Mesendoderm (in vitro differentiated cells): ENCODE data around the gene CCNI2. TPM values are rescaled to one million over a fixed set of nuclear protein-coding genes. Genes with fewer than 3 reads are reported as not detected.

Experiments used
- DNase-seq: peaks from one replicate; pipeline ENCODE4 v3.0.0; 2013
- H2AK5ac ChIP-seq: 2 replicates; pipeline ENCODE4 v1.6.1; 2013; ENCODE audit warnings: low read length, inconsistent platforms
- H2BK120ac ChIP-seq: 2 replicates; pipeline ENCODE4 v1.6.1; 2013; ENCODE audit warnings: low read depth, mild to moderate bottlenecking, low read length, moderate library complexity, mixed read lengths
- H2BK15ac ChIP-seq: replicated peaks from 2 replicates; pipeline ENCODE4 v1.6.1; 2013; ENCODE audit warnings: low read depth, mild to moderate bottlenecking, moderate library complexity
- H2BK5ac ChIP-seq: 2 replicates; pipeline ENCODE4 v1.6.1; 2013; ENCODE audit warnings: low read length, inconsistent platforms
- H3K18ac ChIP-seq: 2 replicates; pipeline ENCODE4 v1.6.1; 2013; ENCODE audit warnings: mild to moderate bottlenecking, low read length, mixed read lengths
- H3K23ac ChIP-seq: one replicate; pipeline ENCODE4 v1.6.1; 2013; ENCODE audit warnings: low read length
- H3K27ac ChIP-seq: 2 replicates; pipeline ENCODE4 v1.5.1; 2013; ENCODE audit warnings: low read depth, mild to moderate bottlenecking, inconsistent platforms, low read length, moderate library complexity
- H3K27me3 ChIP-seq: 2 replicates; pipeline ENCODE4 v1.6.1; 2013; ENCODE audit warnings: low read length, control low read depth, mild to moderate bottlenecking, inconsistent platforms; ENCODE audit not compliant: insufficient read depth, poor library complexity
- H3K36me3 ChIP-seq: 2 replicates; pipeline ENCODE4 v1.6.1; 2013; ENCODE audit warnings: low read length, inconsistent platforms; ENCODE audit not compliant: control insufficient read depth, insufficient read depth
- H3K4ac ChIP-seq: one replicate; pipeline ENCODE4 v1.6.1; 2013; ENCODE audit warnings: low read depth, mild to moderate bottlenecking, low read length, moderate library complexity
- H3K4me1 ChIP-seq: 2 replicates; pipeline ENCODE4 v1.6.1; 2013; ENCODE audit warnings: low read depth, low read length, inconsistent platforms; ENCODE audit not compliant: control insufficient read depth
- H3K4me2 ChIP-seq: 2 replicates; pipeline ENCODE4 v1.6.1; 2013; ENCODE audit warnings: low read length
- H3K4me3 ChIP-seq: 2 replicates; pipeline ENCODE4 v1.5.1; 2013; ENCODE audit warnings: mild to moderate bottlenecking, low read length
- H3K56ac ChIP-seq: one replicate; pipeline ENCODE4 v1.6.1; 2013; ENCODE audit warnings: low read length
- H3K79me1 ChIP-seq: 2 replicates; pipeline ENCODE4 v1.6.1; 2013; ENCODE audit warnings: low read length, inconsistent platforms
- H3K79me2 ChIP-seq: 2 replicates; pipeline ENCODE4 v1.6.1; 2013; ENCODE audit warnings: mild to moderate bottlenecking, low read length; ENCODE audit not compliant: control insufficient read depth, insufficient read depth
- H3K9ac ChIP-seq: 2 replicates; pipeline ENCODE4 v1.6.1; 2013; ENCODE audit warnings: low read length, inconsistent platforms
- H4K5ac ChIP-seq: one replicate; pipeline ENCODE4 v1.6.1; 2013; ENCODE audit warnings: low read length
- H4K8ac ChIP-seq: one replicate; pipeline ENCODE4 v1.6.1; 2013; ENCODE audit warnings: low read depth, mild to moderate bottlenecking, control low read depth, low read length, moderate library complexity
- WGBS: extraction: QIAGEN DNeasy Blood & Tissue Kit; methylation state at CpG from one replicate; pipeline ENCODE4 v1.1.7; 2013; ENCODE audit warnings: low lambda C conversion rate, missing lambda C conversion rate; ENCODE audit not compliant: insufficient coverage; ENCODE audit errors: extremely low coverage; 5-methylcytosine and 5-hydroxymethylcytosine counted together
- polyA plus RNA-seq, 2 experiments: library from polyadenylated mRNA; stranded (reverse); fragments of 200-250 nt; gene quantifications; one replicate each; pipeline ENCODE4 v1.2.3, GENCODE V29; 2013

Gene CCNI2
- polyA plus RNA-seq (2013, experiment 1 of 2) = 0.34 TPM
- polyA plus RNA-seq (2013, experiment 2 of 2) = 0.45 TPM

- no peak within 1 kb of the TSS for H3K23ac ChIP-seq
- H3K27ac ChIP-seq = no peak within 1 kb of the TSS
- no peaks in the 10 kb centered on the region for H3K79me1 ChIP-seq
- peak; percentile 90 for DNase-seq
- peak within 1 kb of the TSS; percentile 73 for H3K56ac ChIP-seq
- no peaks in the 10 kb centered on the region for H3K36me3 ChIP-seq
- peak within 1 kb of the TSS; percentile 25 for H3K4me2 ChIP-seq
- no peak within 1 kb of the TSS for H3K18ac ChIP-seq
- H2BK5ac ChIP-seq = no peak within 1 kb of the TSS
- H3K4me3 ChIP-seq = no peak within 1 kb of the TSS
- H3K79me2 ChIP-seq = no peaks in the 10 kb centered on the region
- no peak within 1 kb of the TSS for H4K5ac ChIP-seq
- H2BK15ac ChIP-seq = no peak within 1 kb of the TSS
- H2AK5ac ChIP-seq = no peak within 1 kb of the TSS
- H3K4me1 ChIP-seq = no peaks in the 10 kb centered on the region
- WGBS = no CpG with 5 or more reads among the region's 59 CpGs
- H2BK120ac ChIP-seq = no peak within 1 kb of the TSS
- no peak within 1 kb of the TSS for H4K8ac ChIP-seq
- H3K27me3 ChIP-seq = peaks cover 21% of the 10 kb centered on the region
- H3K9ac ChIP-seq = no peak within 1 kb of the TSS
- no peak within 1 kb of the TSS for H3K4ac ChIP-seq
These were observed at the start of gene CCNI2 for GRCh38 chr5:132746954-132747615. TSS of gene CCNI2 (plus strand) at chr5:132747426. CDS start at chr5:132747496, 70 bp downstream.

- Histone ChIP-seq H2AK5ac (no peak overlapping the region), H4K5ac (no peak overlapping the region), H2BK5ac (no peak overlapping the region), H3K79me1 (no peaks in the 10 kb centered on the region), H3K4me3 (no peak overlapping the region), H3K27ac (no peak overlapping the region), H2BK120ac (no peak overlapping the region), H3K4me1 (no peaks in the 10 kb centered on the region), H3K27me3 (no peaks in the 10 kb centered on the region), H3K36me3 (no peaks in the 10 kb centered on the region), H3K4me2 (no peak overlapping the region), H3K23ac (no peak overlapping the region), H4K8ac (no peak overlapping the region), H2BK15ac (no peak overlapping the region), H3K56ac (no peak overlapping the region), H3K9ac (no peak overlapping the region), H3K4ac (no peak overlapping the region), H3K79me2 (no peaks in the 10 kb centered on the region), H3K18ac (no peak overlapping the region)
- no peak for DNase-seq
- WGBS = no CpG with 5 or more reads among the region's 1 CpG
These were observed 42.4 kb upstream of the CCNI2 start for GRCh38 chr5:132704875-132705274.

GRCh38 chr5:132708645-132709044, 38.6 kb upstream of the CCNI2 start:
- no peak overlapping the region for H4K5ac ChIP-seq
- no peak overlapping the region for H2BK120ac ChIP-seq
- H3K4me2 ChIP-seq = no peak overlapping the region
- no peaks in the 10 kb centered on the region for H3K4me1 ChIP-seq
- H3K56ac ChIP-seq = no peak overlapping the region
- H2AK5ac ChIP-seq = no peak overlapping the region
- no peak overlapping the region for H3K4ac ChIP-seq
- no peak overlapping the region for H4K8ac ChIP-seq
- no peaks in the 10 kb centered on the region for H3K27me3 ChIP-seq
- H3K23ac ChIP-seq = no peak overlapping the region
- H3K18ac ChIP-seq = no peak overlapping the region
- no peaks in the 10 kb centered on the region for H3K36me3 ChIP-seq
- H3K79me1 ChIP-seq = no peaks in the 10 kb centered on the region
- H3K27ac ChIP-seq = no peak overlapping the region
- no peaks in the 10 kb centered on the region for H3K79me2 ChIP-seq
- H3K4me3 ChIP-seq = no peak overlapping the region
- no peak overlapping the region for H2BK5ac ChIP-seq
- no peak overlapping the region for H3K9ac ChIP-seq
- no peak for DNase-seq
- H2BK15ac ChIP-seq = no peak overlapping the region

GRCh38 chr5:132714456-132715307, 32.5 kb upstream of the CCNI2 start:
- Histone ChIP-seq H2BK15ac (no peak overlapping the region), H2BK120ac (no peak overlapping the region), H3K9ac (no peak overlapping the region), H3K18ac (no peak overlapping the region), H3K4ac (no peak overlapping the region), H3K27me3 (no peaks in the 10 kb centered on the region), H4K5ac (no peak overlapping the region), H3K36me3 (no peaks in the 10 kb centered on the region), H3K4me2 (no peak overlapping the region), H3K56ac (no peak overlapping the region), H4K8ac (no peak overlapping the region), H3K79me1 (no peaks in the 10 kb centered on the region), H3K79me2 (no peaks in the 10 kb centered on the region), H3K23ac (no peak overlapping the region), H3K4me3 (no peak overlapping the region), H2AK5ac (no peak overlapping the region), H3K27ac (no peak overlapping the region), H3K4me1 (no peaks in the 10 kb centered on the region), H2BK5ac (no peak overlapping the region)
- 100% methylated on average over 1 of the region's 11 CpGs for WGBS
- peak; percentile 12 for DNase-seq

GRCh38 chr5:132718544-132719312, 28.5 kb upstream of the CCNI2 start:
- H2AK5ac ChIP-seq = no peak overlapping the region
- no peaks in the 10 kb centered on the region for H3K4me1 ChIP-seq
- H3K79me2 ChIP-seq = no peaks in the 10 kb centered on the region
- no peak overlapping the region for H3K4me3 ChIP-seq
- H3K27ac ChIP-seq = no peak overlapping the region
- H3K18ac ChIP-seq = no peak overlapping the region
- no peak overlapping the region for H3K9ac ChIP-seq
- no CpG with 5 or more reads among the region's 5 CpGs for whole genome bisulfite sequencing
- no peaks in the 10 kb centered on the region for H3K36me3 ChIP-seq
- no peaks in the 10 kb centered on the region for H3K27me3 ChIP-seq
- no peak overlapping the region for H3K23ac ChIP-seq
- DNase-seq = no peak
- no peak overlapping the region for H4K8ac ChIP-seq
- no peak overlapping the region for H3K56ac ChIP-seq
- no peak overlapping the region for H3K4me2 ChIP-seq
- H4K5ac ChIP-seq = no peak overlapping the region
- H2BK120ac ChIP-seq = no peak overlapping the region
- no peak overlapping the region for H2BK15ac ChIP-seq
- no peaks in the 10 kb centered on the region for H3K79me1 ChIP-seq
- no peak overlapping the region for H2BK5ac ChIP-seq
- no peak overlapping the region for H3K4ac ChIP-seq
